Measurements from ENCODE around the gene GAA. TPM values are rescaled to one million over a fixed set of nuclear protein-coding genes. Genes with fewer than 3 reads are reported as not detected.
"Not testable (repeated sequence)": the region's sequence is repeated elsewhere in the genome, so short reads cannot be mapped to it uniquely, and the experiment has no call there.

GAA gene
- total and polyA plus RNA-seq, 4 donors: 13.3 to 58.1 (median 36.5) TPM

DNA sequence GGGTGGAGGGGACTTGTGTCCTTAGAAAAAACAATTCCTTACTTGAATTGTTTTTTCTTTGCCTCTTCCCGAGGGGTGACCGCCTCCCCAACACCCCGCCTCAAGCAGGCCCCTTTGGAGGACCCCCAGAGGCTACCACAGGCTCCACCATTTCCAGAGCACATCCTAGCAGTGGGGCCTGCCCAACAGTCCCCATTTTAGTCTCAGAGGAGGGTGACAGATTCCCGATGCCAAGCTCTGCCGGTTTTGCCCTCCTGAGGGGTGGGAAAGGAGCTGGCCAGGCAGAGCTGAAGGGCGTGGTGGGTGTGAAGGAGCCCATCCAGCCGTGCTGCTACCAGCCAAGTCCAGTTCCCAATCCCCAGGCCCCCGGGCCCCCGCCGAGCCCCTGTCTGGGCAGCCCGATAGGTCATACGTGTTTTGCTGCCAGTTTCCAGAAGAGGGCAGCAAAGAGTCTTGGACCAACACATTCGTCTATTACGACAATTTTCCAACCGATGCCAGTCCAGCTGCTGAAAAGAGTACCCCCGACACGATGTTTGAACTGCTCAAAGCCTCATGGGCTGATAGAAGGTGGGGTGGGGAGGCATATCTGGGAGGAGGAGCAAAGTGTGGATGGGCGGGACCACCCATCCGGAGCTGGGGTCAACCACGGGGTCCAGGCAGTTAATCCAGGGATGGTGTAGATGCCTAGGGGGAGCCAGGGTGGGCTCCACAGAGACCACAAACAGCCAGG lies 18.8 kb upstream of the GAA start:
- WGBS (ENCODE audit: insufficient coverage): 5% methylated on average over 10 of the region's 20 CpGs
- Histone ChIP-seq H3K36me3 (ENCODE audit: control insufficient read depth, insufficient read depth, low read length) (peaks cover 43% of the 10 kb centered on the region), H3K27ac (ENCODE audit: low read depth, low read length) (no peak overlapping the region), H3K9me3 (ENCODE audit: control insufficient read depth, insufficient read depth, low read length) (no peaks in the 10 kb centered on the region), H3K4me1 (ENCODE audit: control insufficient read depth, insufficient read depth, low read length) (peaks cover 10% of the 10 kb centered on the region), H3K4me3 (ENCODE audit: low read depth, low read length) (no peak overlapping the region), H3K27me3 (ENCODE audit: control insufficient read depth, insufficient read depth, low read length) (no peaks in the 10 kb centered on the region)
- peak in 3 of 6 donors; percentile 49 to 91 (median 84) for DNase-seq (ENCODE audit: low read depth in 4 of 6, low spot score in 6 of 6)

- Histone ChIP-seq H3K4me3 (ENCODE audit: low read depth, low read length) (no peak overlapping the region), H3K9me3 (ENCODE audit: control insufficient read depth, insufficient read depth, low read length) (no peaks in the 10 kb centered on the region), H3K4me1 (ENCODE audit: control insufficient read depth, insufficient read depth, low read length) (peaks cover 10% of the 10 kb centered on the region), H3K36me3 (ENCODE audit: control insufficient read depth, insufficient read depth, low read length) (peaks cover 49% of the 10 kb centered on the region), H3K27me3 (ENCODE audit: control insufficient read depth, insufficient read depth, low read length) (no peaks in the 10 kb centered on the region), H3K27ac (ENCODE audit: low read depth, low read length) (no peak overlapping the region)
- WGBS (ENCODE audit: insufficient coverage): 87% methylated on average over 13 of the region's 13 CpGs
- no peak for DNase-seq (ENCODE audit: low read depth in 4 of 6, low spot score in 6 of 6)
Measured at GRCh38 chr17:80083136-80083661, 18.2 kb upstream of the GAA start.

GRCh38 chr17:80084773-80085172 lies 16.6 kb upstream of the GAA start:
- Histone ChIP-seq H3K4me1 (ENCODE audit: control insufficient read depth, insufficient read depth, low read length) (peaks cover 10% of the 10 kb centered on the region), H3K9me3 (ENCODE audit: control insufficient read depth, insufficient read depth, low read length) (no peaks in the 10 kb centered on the region), H3K27me3 (ENCODE audit: control insufficient read depth, insufficient read depth, low read length) (no peaks in the 10 kb centered on the region), H3K4me3 (ENCODE audit: low read depth, low read length) (no peak overlapping the region), H3K36me3 (ENCODE audit: control insufficient read depth, insufficient read depth, low read length) (peaks cover 54% of the 10 kb centered on the region), H3K27ac (ENCODE audit: low read depth, low read length) (no peak overlapping the region)
- DNase-seq (ENCODE audit: low read depth in 4 of 6, low spot score in 6 of 6): no peak
- 90% methylated on average over 15 of the region's 15 CpGs for WGBS (ENCODE audit: insufficient coverage)

DNA sequence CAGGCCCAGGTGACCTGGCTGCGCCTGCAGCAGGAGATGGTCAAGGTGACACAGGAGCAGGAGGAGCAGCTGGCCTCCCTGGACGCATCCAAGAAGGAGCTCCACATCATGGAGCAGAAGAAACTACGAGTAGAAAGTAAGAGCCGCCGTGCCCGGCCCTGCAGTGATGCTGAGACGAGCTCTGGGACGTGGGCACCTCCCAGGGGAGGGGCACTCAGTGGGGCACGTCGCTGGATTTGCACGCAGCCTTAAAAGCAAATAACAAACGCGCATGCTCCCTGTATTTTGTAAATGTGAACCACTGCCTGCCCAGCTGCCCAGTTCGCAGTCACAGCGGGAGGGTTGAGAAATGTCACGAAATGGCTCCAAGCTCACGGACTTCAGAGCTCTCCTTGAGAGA lies 15.3 kb upstream of the GAA start:
- Histone ChIP-seq H3K4me3 (ENCODE audit: low read depth, low read length) (no peak overlapping the region), H3K4me1 (ENCODE audit: control insufficient read depth, insufficient read depth, low read length) (peaks cover 10% of the 10 kb centered on the region), H3K36me3 (ENCODE audit: control insufficient read depth, insufficient read depth, low read length) (peaks cover 63% of the 10 kb centered on the region), H3K27ac (ENCODE audit: low read depth, low read length) (no peak overlapping the region), H3K9me3 (ENCODE audit: control insufficient read depth, insufficient read depth, low read length) (no peaks in the 10 kb centered on the region), H3K27me3 (ENCODE audit: control insufficient read depth, insufficient read depth, low read length) (no peaks in the 10 kb centered on the region)
- 87% methylated on average over 17 of the region's 17 CpGs for WGBS (ENCODE audit: insufficient coverage)
- no peak for DNase-seq (ENCODE audit: low read depth in 4 of 6, low spot score in 6 of 6)

DNA sequence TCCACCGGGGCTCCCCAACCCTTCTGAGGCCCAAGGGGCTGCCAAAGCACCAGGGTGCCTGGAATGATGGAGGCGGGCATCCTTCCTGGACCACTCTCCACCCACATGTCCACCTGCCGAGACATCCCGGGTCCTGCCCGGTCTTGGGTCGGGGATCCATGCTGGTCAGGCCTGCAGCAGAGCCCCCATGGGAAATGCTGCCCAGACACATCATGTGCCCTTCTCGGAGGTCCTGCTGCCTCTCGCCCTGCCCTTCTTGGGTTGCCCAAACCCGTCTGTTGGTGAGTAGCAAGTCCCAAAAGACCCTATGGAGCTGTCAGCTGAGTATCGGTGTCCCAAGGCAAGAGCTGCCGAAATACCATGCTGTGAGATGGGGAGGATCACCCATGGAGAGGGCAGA lies 14.8 kb upstream of the GAA start:
- WGBS (ENCODE audit: insufficient coverage): 94% methylated on average over 11 of the region's 11 CpGs
- H3K27me3 ChIP-seq (ENCODE audit: control insufficient read depth, insufficient read depth, low read length): no peaks in the 10 kb centered on the region
- no peak for DNase-seq (ENCODE audit: low read depth in 4 of 6, low spot score in 6 of 6)
- no peak overlapping the region for H3K4me3 ChIP-seq (ENCODE audit: low read depth, low read length)
- no peaks in the 10 kb centered on the region for H3K9me3 ChIP-seq (ENCODE audit: control insufficient read depth, insufficient read depth, low read length)
- no peak overlapping the region for H3K27ac ChIP-seq (ENCODE audit: low read depth, low read length)
- peaks cover 10% of the 10 kb centered on the region for H3K4me1 ChIP-seq (ENCODE audit: control insufficient read depth, insufficient read depth, low read length)
- H3K36me3 ChIP-seq (ENCODE audit: control insufficient read depth, insufficient read depth, low read length): peaks cover 61% of the 10 kb centered on the region

GRCh38 chr17:80087346-80088265 lies 13.8 kb upstream of the GAA start:
- Histone ChIP-seq H3K27ac (ENCODE audit: low read depth, low read length) (no peak overlapping the region), H3K4me3 (ENCODE audit: low read depth, low read length) (no peak overlapping the region), H3K36me3 (ENCODE audit: control insufficient read depth, insufficient read depth, low read length) (peaks cover 56% of the 10 kb centered on the region), H3K4me1 (ENCODE audit: control insufficient read depth, insufficient read depth, low read length) (peaks cover 6% of the 10 kb centered on the region), H3K27me3 (ENCODE audit: control insufficient read depth, insufficient read depth, low read length) (no peaks in the 10 kb centered on the region), H3K9me3 (ENCODE audit: control insufficient read depth, insufficient read depth, low read length) (no peaks in the 10 kb centered on the region)
- no peak for DNase-seq (ENCODE audit: low read depth in 4 of 6, low spot score in 6 of 6)
- 90% methylated on average over 31 of the region's 34 CpGs for WGBS (ENCODE audit: insufficient coverage)

GRCh38 chr17:80089762-80090161 lies 11.6 kb upstream of the GAA start:
- 96% methylated on average over 16 of the region's 16 CpGs for WGBS (ENCODE audit: insufficient coverage)
- Histone ChIP-seq H3K27ac (ENCODE audit: low read depth, low read length) (no peak overlapping the region), H3K4me1 (ENCODE audit: control insufficient read depth, insufficient read depth, low read length) (no peaks in the 10 kb centered on the region), H3K4me3 (ENCODE audit: low read depth, low read length) (no peak overlapping the region), H3K27me3 (ENCODE audit: control insufficient read depth, insufficient read depth, low read length) (no peaks in the 10 kb centered on the region), H3K36me3 (ENCODE audit: control insufficient read depth, insufficient read depth, low read length) (peaks cover 47% of the 10 kb centered on the region), H3K9me3 (ENCODE audit: control insufficient read depth, insufficient read depth, low read length) (no peaks in the 10 kb centered on the region)
- DNase-seq (ENCODE audit: low read depth in 4 of 6, low spot score in 6 of 6): no peak

GRCh38 chr17:80090164-80090563 lies 11.2 kb upstream of the GAA start:
- peaks cover 47% of the 10 kb centered on the region for H3K36me3 ChIP-seq (ENCODE audit: control insufficient read depth, insufficient read depth, low read length)
- H3K9me3 ChIP-seq (ENCODE audit: control insufficient read depth, insufficient read depth, low read length); H3K27ac ChIP-seq (ENCODE audit: low read depth, low read length); DNase-seq (ENCODE audit: low read depth in 4 of 6, low spot score in 6 of 6); H3K27me3 ChIP-seq (ENCODE audit: control insufficient read depth, insufficient read depth, low read length); H3K4me1 ChIP-seq (ENCODE audit: control insufficient read depth, insufficient read depth, low read length); H3K4me3 ChIP-seq (ENCODE audit: low read depth, low read length): not testable (repeated sequence)
- 96% methylated on average over 44 of the region's 44 CpGs for WGBS (ENCODE audit: insufficient coverage)

- no peaks in the 10 kb centered on the region for H3K4me1 ChIP-seq (ENCODE audit: control insufficient read depth, insufficient read depth, low read length)
- 56% methylated on average over 3 of the region's 4 CpGs for WGBS (ENCODE audit: insufficient coverage)
- H3K4me3 ChIP-seq (ENCODE audit: low read depth, low read length): no peak overlapping the region
Measured at GRCh38 chr17:80091376-80091775, 10.0 kb upstream of the GAA start.

More at GRCh38 chr17:80091376-80091775, 10.0 kb upstream of the GAA start:
- Histone ChIP-seq H3K36me3 (ENCODE audit: control insufficient read depth, insufficient read depth, low read length) (peaks cover 46% of the 10 kb centered on the region), H3K9me3 (ENCODE audit: control insufficient read depth, insufficient read depth, low read length) (no peaks in the 10 kb centered on the region), H3K27me3 (ENCODE audit: control insufficient read depth, insufficient read depth, low read length) (no peaks in the 10 kb centered on the region), H3K27ac (ENCODE audit: low read depth, low read length) (no peak overlapping the region)
- DNase-seq (ENCODE audit: low read depth in 4 of 6, low spot score in 6 of 6): peak in 1 of 6 donors; percentile 43
